Gastrocnemius medialis (tissue), 4 donors: ENCODE results near the gene IFFO2.

Experiments used
- POLR2A ChIP-seq, 2 donors: fragments of 450-650 bp; IDR thresholded peaks; one replicate each; pipeline ENCODE4 v1.6.1; 2017; ENCODE audit warnings: antibody characterized with exemption in 2 of 2, mild to moderate bottlenecking in 2 of 2, moderate library complexity in 2 of 2
- TF ChIP-seq, protein P1 (sequence below), 5 experiments: fragments of 450-650 bp in 3 of 5; fragments of 200-600 bp in 2 of 5; sonication (generic) in 2 of 5; IDR thresholded peaks in 4 of 5; conservative IDR thresholded peaks in 1 of 5; 1 replicate in 4 of 5; 2 replicates in 1 of 5; pipeline ENCODE4 v1.5.1; 2016 to 2019; ENCODE audit warnings: antibody characterized with exemption in 5 of 5, mild to moderate bottlenecking in 3 of 5, moderate library complexity in 3 of 5

DNA sequence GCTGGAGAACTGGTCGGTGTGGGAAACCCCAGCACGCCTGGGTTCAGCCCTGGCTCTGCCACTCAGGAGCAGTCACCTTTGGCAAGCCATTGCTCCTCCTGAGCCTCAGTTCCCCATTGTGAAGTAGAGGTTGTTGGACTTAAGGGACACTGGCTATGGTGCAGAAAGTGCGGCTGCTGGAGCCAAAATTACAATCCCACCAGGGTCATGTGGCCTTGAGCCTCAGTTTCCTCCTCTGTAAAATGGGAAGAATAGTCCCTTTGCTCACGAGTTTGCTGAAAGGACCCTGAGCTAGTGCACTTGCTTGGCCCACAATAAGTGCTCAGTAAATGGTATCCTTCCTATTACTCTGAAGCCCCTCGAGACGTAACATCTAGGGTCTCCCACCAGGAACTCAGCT, 82.4 kb downstream of the IFFO2 start:
- no peak for TF ChIP-seq POLR2A (IDR thresholded peaks at IDR 0.05)
- TF ChIP-seq, protein P1, sequence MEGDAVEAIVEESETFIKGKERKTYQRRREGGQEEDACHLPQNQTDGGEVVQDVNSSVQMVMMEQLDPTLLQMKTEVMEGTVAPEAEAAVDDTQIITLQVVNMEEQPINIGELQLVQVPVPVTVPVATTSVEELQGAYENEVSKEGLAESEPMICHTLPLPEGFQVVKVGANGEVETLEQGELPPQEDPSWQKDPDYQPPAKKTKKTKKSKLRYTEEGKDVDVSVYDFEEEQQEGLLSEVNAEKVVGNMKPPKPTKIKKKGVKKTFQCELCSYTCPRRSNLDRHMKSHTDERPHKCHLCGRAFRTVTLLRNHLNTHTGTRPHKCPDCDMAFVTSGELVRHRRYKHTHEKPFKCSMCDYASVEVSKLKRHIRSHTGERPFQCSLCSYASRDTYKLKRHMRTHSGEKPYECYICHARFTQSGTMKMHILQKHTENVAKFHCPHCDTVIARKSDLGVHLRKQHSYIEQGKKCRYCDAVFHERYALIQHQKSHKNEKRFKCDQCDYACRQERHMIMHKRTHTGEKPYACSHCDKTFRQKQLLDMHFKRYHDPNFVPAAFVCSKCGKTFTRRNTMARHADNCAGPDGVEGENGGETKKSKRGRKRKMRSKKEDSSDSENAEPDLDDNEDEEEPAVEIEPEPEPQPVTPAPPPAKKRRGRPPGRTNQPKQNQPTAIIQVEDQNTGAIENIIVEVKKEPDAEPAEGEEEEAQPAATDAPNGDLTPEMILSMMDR (IDR thresholded peaks at IDR 0.05 in 4 of 5, conservative IDR thresholded peaks at IDR 0.05 in 1 of 5): no peak
